SU-DHL-6 (cell line): ENCODE measurements around the gene EPB41L4B.

ENCODE experiments used
- H2AFZ ChIP-seq: fragments of 200-600 bp; sonication (generic); 2 replicates; pipeline ENCODE4 v1.6.1; 2014; ENCODE audit warnings: low read depth, mild to moderate bottlenecking, moderate library complexity, mixed read lengths, antibody characterized with exemption, low read length; ENCODE audit not compliant: severe bottlenecking
- H3F3A ChIP-seq: fragments of 200-600 bp; shearing (Covaris generic); 2 replicates; pipeline ENCODE4 v1.6.0; 2016; ENCODE audit warnings: antibody characterized with exemption, mild to moderate bottlenecking; ENCODE audit not compliant: insufficient read depth
- H3K27ac ChIP-seq: fragments of 200-600 bp; sonication (generic); 2 replicates; pipeline ENCODE4 v1.5.1; 2016; ENCODE audit warnings: low read depth, mild to moderate bottlenecking, low read length, moderate library complexity, mixed read lengths
- H3K27me3 ChIP-seq: fragments of 200-600 bp; sonication (generic), shearing (Covaris generic); 2 replicates; pipeline ENCODE4 v1.6.0; 2014; ENCODE audit warnings: mild to moderate bottlenecking, low read length
- H3K36me3 ChIP-seq: fragments of 200-600 bp; sonication (generic); 2 replicates; pipeline ENCODE4 v1.6.1; 2014; ENCODE audit warnings: mild to moderate bottlenecking, low read length, mixed read lengths
- H3K4me2 ChIP-seq: fragments of 300-600, 200-600 bp; shearing (Covaris generic), sonication (generic); 2 replicates; pipeline ENCODE4 v1.6.0; 2014; ENCODE audit warnings: low read length, low read depth, mild to moderate bottlenecking; ENCODE audit not compliant: poor library complexity, severe bottlenecking
- H3K4me3 ChIP-seq: fragments of 200-600 bp; sonication (generic); 2 replicates; pipeline ENCODE4 v1.5.1; 2014; ENCODE audit warnings: antibody characterized with exemption, low read length, mild to moderate bottlenecking, mixed read lengths; ENCODE audit not compliant: insufficient read depth, poor library complexity, severe bottlenecking
- H3K79me2 ChIP-seq: fragments of 200-600 bp; sonication (generic); 2 replicates; pipeline ENCODE4 v1.6.1; 2014; ENCODE audit warnings: mild to moderate bottlenecking, low read length, moderate library complexity; ENCODE audit not compliant: insufficient read depth
- H3K9ac ChIP-seq: fragments of 200-600 bp; sonication (generic); 2 replicates; pipeline ENCODE4 v1.7.0; 2014; ENCODE audit warnings: mild to moderate bottlenecking, low read length
- H3K9me2 ChIP-seq: fragments of 200-600 bp; sonication (generic); replicated peaks from 2 replicates; pipeline ENCODE4 v1.6.1; 2014; ENCODE audit warnings: low read length; ENCODE audit not compliant: insufficient read depth
- H3K9me3 ChIP-seq: fragments of 200-600 bp; sonication (generic); 2 replicates; pipeline ENCODE4 v1.6.1; 2014; ENCODE audit warnings: low read length, mixed read lengths; ENCODE audit not compliant: insufficient read depth
- H4K20me1 ChIP-seq: fragments of 200-600 bp; sonication (generic); 2 replicates; pipeline ENCODE4 v1.6.1; 2014; ENCODE audit warnings: low read depth, mild to moderate bottlenecking, antibody characterized with exemption, low read length, moderate library complexity, mixed read lengths
- CTCF ChIP-seq: fragments of 200-600 bp; sonication (generic); IDR thresholded peaks from one replicate; pipeline ENCODE4 v1.5.1; 2017; ENCODE audit warnings: antibody characterized with exemption, mild to moderate bottlenecking, low read length, moderate library complexity; ENCODE audit not compliant: insufficient read depth, poor library complexity, severe bottlenecking
- EZH2phosphoT487 ChIP-seq: fragments of 200-600 bp; sonication (generic), shearing (Covaris generic); conservative IDR thresholded peaks from 2 replicates; pipeline ENCODE4 v1.6.1; 2018; ENCODE audit warnings: mild to moderate bottlenecking, antibody characterized with exemption, low read length, moderate library complexity, mixed read lengths

The EPB41L4B gene

GRCh38 chr9:109139851-109140250, 181.0 kb downstream of the EPB41L4B start:
- Histone ChIP-seq H3K36me3 (no peaks in the 10 kb centered on the region), H2AFZ (no peak overlapping the region), H3K27ac (no peak overlapping the region), H3K4me2 (no peak overlapping the region), H3K9me3 (no peaks in the 10 kb centered on the region), H3K9ac (no peak overlapping the region), H3F3A (no peaks in the 10 kb centered on the region), H4K20me1 (no peaks in the 10 kb centered on the region), H3K27me3 (no peaks in the 10 kb centered on the region; the same call in 1 of the 2 replicates), H3K9me2 (no peaks in the 10 kb centered on the region), H3K4me3 (no peak overlapping the region), H3K79me2 (no peaks in the 10 kb centered on the region)
- TF ChIP-seq CTCF (no peak), EZH2phosphoT487 (no peak)

- Histone ChIP-seq H3K9ac (no peak overlapping the region), H4K20me1 (no peaks in the 10 kb centered on the region), H3K36me3 (no peaks in the 10 kb centered on the region), H3K4me2 (no peak overlapping the region), H3K27ac (no peak overlapping the region), H3K79me2 (no peaks in the 10 kb centered on the region), H3F3A (no peaks in the 10 kb centered on the region), H3K9me2 (no peaks in the 10 kb centered on the region), H3K4me3 (no peak overlapping the region), H2AFZ (no peak overlapping the region), H3K27me3 (no peaks in the 10 kb centered on the region; the same call in 1 of the 2 replicates), H3K9me3 (no peaks in the 10 kb centered on the region)
- no peak for TF ChIP-seq CTCF
- no peak for TF ChIP-seq EZH2phosphoT487
These were observed 182.4 kb downstream of the EPB41L4B start for GRCh38 chr9:109138421-109138820.

DNA sequence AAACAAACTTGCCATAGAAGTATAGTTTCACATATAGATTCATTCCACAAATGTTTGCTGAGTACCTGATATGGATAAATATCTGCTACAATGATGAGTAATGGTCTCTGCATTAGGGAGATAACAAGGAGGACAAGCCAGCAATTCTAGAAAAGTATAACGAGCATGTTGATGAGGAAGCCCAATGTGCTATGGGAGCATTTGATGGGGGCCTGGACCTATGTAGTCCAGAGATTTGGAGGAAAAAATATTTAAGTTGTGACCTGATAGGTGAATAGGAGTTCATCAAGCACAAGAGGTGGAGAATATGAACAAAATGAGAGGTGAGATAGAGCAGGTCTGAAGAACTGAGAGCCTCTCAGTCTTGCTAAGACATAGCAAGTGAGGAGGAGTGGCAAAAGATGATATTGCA, 186.7 kb downstream of the EPB41L4B start:
- Histone ChIP-seq H3K27me3 (no peaks in the 10 kb centered on the region; the same call in 1 of the 2 replicates), H3F3A (no peaks in the 10 kb centered on the region), H3K9ac (no peak overlapping the region), H3K27ac (no peak overlapping the region), H3K9me2 (no peaks in the 10 kb centered on the region), H3K4me2 (no peak overlapping the region), H3K4me3 (no peak overlapping the region), H3K9me3 (no peaks in the 10 kb centered on the region), H3K79me2 (no peaks in the 10 kb centered on the region), H4K20me1 (no peaks in the 10 kb centered on the region), H3K36me3 (no peaks in the 10 kb centered on the region), H2AFZ (no peak overlapping the region)
- no peak for TF ChIP-seq EZH2phosphoT487
- TF ChIP-seq CTCF = no peak
